Esophagus muscularis mucosa (tissue), 4 donors: Measurements from ENCODE around the gene MPIG6B. TPM values are rescaled to one million over a fixed set of nuclear protein-coding genes. Genes with fewer than 3 reads are reported as not detected.

Experiments
- DNase-seq: peaks from one replicate; pipeline ENCODE4 v3.0.0-alpha.2; 2017; ENCODE audit errors: extremely low spot score
- H3K27ac ChIP-seq, 4 donors: fragments of 200-600 bp; sonication (generic); replicated peaks in 1 of 4; 1 replicate in 3 of 4; 2 replicates in 1 of 4; pipeline ENCODE4 v1.5.1; 2016 to 2019; ENCODE audit warnings: mild to moderate bottlenecking in 1 of 4
- H3K27me3 ChIP-seq, 4 donors: fragments of 200-600 bp; sonication (generic); one replicate each; pipeline versions ENCODE4 v1.5.1 to v1.6.0; 2016 to 2019
- H3K36me3 ChIP-seq, 4 donors: fragments of 200-600 bp; sonication (generic); one replicate each; pipeline ENCODE4 v1.5.1; 2016 to 2019
- H3K4me1 ChIP-seq, 4 donors: fragments of 200-600 bp; sonication (generic); one replicate each; pipeline ENCODE4 v1.5.1; 2016 to 2019
- H3K4me3 ChIP-seq, 4 donors: fragments of 200-600 bp; sonication (generic); 1 replicate in 2 of 4; 2 replicates in 2 of 4; pipeline ENCODE4 v1.5.1; 2016 to 2019; ENCODE audit warnings: mild to moderate bottlenecking in 4 of 4, moderate library complexity in 1 of 4
- H3K9me3 ChIP-seq, 4 donors: fragments of 200-600 bp; sonication (generic); 1 replicate in 3 of 4; 2 replicates in 1 of 4; pipeline ENCODE4 v1.5.1; 2016 to 2019
- CTCF ChIP-seq, 3 experiments: fragments of 200-600 bp in 2 of 3; fragments of 450-650 bp in 1 of 3; sonication (generic) in 2 of 3; IDR thresholded peaks; one replicate each; pipeline ENCODE4 v1.5.1; 2017 to 2019; ENCODE audit warnings: antibody characterized with exemption in 3 of 3, mild to moderate bottlenecking in 2 of 3, moderate library complexity in 1 of 3
- EP300 ChIP-seq: sonication (generic); formaldehyde crosslinking; IDR thresholded peaks from one replicate; pipeline ENCODE4 v1.6.1; 2017; ENCODE audit warnings: antibody characterized with exemption
- POLR2A ChIP-seq: fragments of 450-650 bp; IDR thresholded peaks from one replicate; pipeline ENCODE4 v1.6.1; 2017; ENCODE audit warnings: antibody characterized with exemption, moderate library complexity, mild to moderate bottlenecking, low read depth
- POLR2AphosphoS5 ChIP-seq, 2 donors: sonication (generic); formaldehyde crosslinking; IDR thresholded peaks; one replicate each; pipeline ENCODE4 v1.6.1; 2017; ENCODE audit warnings: antibody characterized with exemption in 2 of 2
- WGBS: methylation state at CpG from one replicate; pipeline ENCODE4 v1.1.5; 2018; 5-methylcytosine and 5-hydroxymethylcytosine counted together
- intact Hi-C: fragments of 100-400 bp; cut with DNase I; formaldehyde crosslinking; loops from one replicate; pipeline ENCODE4 v1.15.1; 2023
- total RNA-seq, 4 donors: library from RNA; depleted of rRNA; stranded (reverse); fragments of >200 nt; gene quantifications; one replicate each; pipeline versions ENCODE4 v1.1.0 to v1.2.1, GENCODE V29; 2016

MPIG6B gene
- total RNA-seq, 4 donors from 2014 or later: not detected

GRCh38 chr6:31749301-31750036 is 26.3 kb downstream of the MPIG6B start:
- no peak for DNase-seq
- Histone ChIP-seq H3K27ac (no peak overlapping the region), H3K9me3 (no peaks in the 10 kb centered on the region), H3K4me3 (no peak overlapping the region), H3K36me3 (no peaks in the 10 kb centered on the region), H3K4me1 (peaks cover 0 to 18% (median 10%) of the 10 kb centered on the region in 4 donors), H3K27me3 (no peaks in the 10 kb centered on the region)
- intact Hi-C loops: no loop called here
- WGBS: 92% methylated on average over 8 of the region's 8 CpGs
- no peak for TF ChIP-seq CTCF (IDR thresholded peaks at IDR 0.05)

- Histone ChIP-seq H3K4me1 (peaks cover 0 to 18% (median 10%) of the 10 kb centered on the region in 4 donors), H3K36me3 (no peaks in the 10 kb centered on the region), H3K27me3 (no peaks in the 10 kb centered on the region), H3K9me3 (no peaks in the 10 kb centered on the region), H3K4me3 (no peak overlapping the region), H3K27ac (no peak overlapping the region)
- 84% methylated on average over 7 of the region's 7 CpGs for WGBS
- intact Hi-C loops: no loop called here
- TF ChIP-seq POLR2AphosphoS5 (IDR thresholded peaks at IDR 0.05): no peak
- no peak for DNase-seq
Measured at GRCh38 chr6:31750411-31751022, 27.3 kb downstream of the MPIG6B start.

- H3K4me1 ChIP-seq: peaks cover 0 to 3% (median under 1%) of the 10 kb centered on the region in 4 donors
Measured at GRCh38 chr6:31752739-31753319, 29.7 kb downstream of the MPIG6B start.

GRCh38 chr6:31758281-31758680 is 35.1 kb downstream of the MPIG6B start:
- Histone ChIP-seq H3K4me3 (no peak overlapping the region), H3K36me3 (peaks cover 0 to 5% (median 0%) of the 10 kb centered on the region in 4 donors), H3K27me3 (no peaks in the 10 kb centered on the region), H3K9me3 (no peaks in the 10 kb centered on the region), H3K4me1 (peaks cover under 1 to 5% (median 2%) of the 10 kb centered on the region in 4 donors), H3K27ac (no peak overlapping the region)
- no peak for DNase-seq
- TF ChIP-seq POLR2A (no peak), POLR2AphosphoS5 (IDR thresholded peaks at IDR 0.05) (no peak), EP300 (no peak), CTCF (IDR thresholded peaks at IDR 0.05) (no peak)
- 100% methylated on average over 2 of the region's 2 CpGs for WGBS
- intact Hi-C loops: no loop called here

More at GRCh38 chr6:31752739-31753319, 29.7 kb downstream of the MPIG6B start:
- Histone ChIP-seq H3K4me3 (no peak overlapping the region), H3K36me3 (no peaks in the 10 kb centered on the region), H3K27ac (no peak overlapping the region), H3K9me3 (no peaks in the 10 kb centered on the region), H3K27me3 (no peaks in the 10 kb centered on the region)
- intact Hi-C loops: no loop called here
- WGBS: 75% methylated on average over 8 of the region's 8 CpGs
- TF ChIP-seq EP300 (no peak), POLR2A (no peak), POLR2AphosphoS5 (IDR thresholded peaks at IDR 0.05) (no peak), CTCF (IDR thresholded peaks at IDR 0.05) (no peak)
- no peak for DNase-seq

GRCh38 chr6:31760790-31761189 is 37.6 kb downstream of the MPIG6B start:
- H3K4me3 ChIP-seq: no peak overlapping the region

More at GRCh38 chr6:31760790-31761189, 37.6 kb downstream of the MPIG6B start:
- Histone ChIP-seq H3K27ac (no peak overlapping the region), H3K36me3 (peaks cover 0 to 5% (median 0%) of the 10 kb centered on the region in 4 donors), H3K4me1 (peaks cover 4 to 15% (median 11%) of the 10 kb centered on the region in 4 donors), H3K9me3 (no peaks in the 10 kb centered on the region), H3K27me3 (no peaks in the 10 kb centered on the region)
- TF ChIP-seq POLR2AphosphoS5 (IDR thresholded peaks at IDR 0.05) (no peak), CTCF (IDR thresholded peaks at IDR 0.05) (no peak), EP300 (no peak), POLR2A (no peak)
- WGBS: 91% methylated on average over 5 of the region's 5 CpGs
- no peak for DNase-seq
- intact Hi-C loops: no loop called here
